ENCODE data around the gene SLC16A6.
"Not testable (repeated sequence)": the region's sequence is repeated elsewhere in the genome, so short reads cannot be mapped to it uniquely, and the experiment has no call there.

SLC16A6 gene

DNA sequence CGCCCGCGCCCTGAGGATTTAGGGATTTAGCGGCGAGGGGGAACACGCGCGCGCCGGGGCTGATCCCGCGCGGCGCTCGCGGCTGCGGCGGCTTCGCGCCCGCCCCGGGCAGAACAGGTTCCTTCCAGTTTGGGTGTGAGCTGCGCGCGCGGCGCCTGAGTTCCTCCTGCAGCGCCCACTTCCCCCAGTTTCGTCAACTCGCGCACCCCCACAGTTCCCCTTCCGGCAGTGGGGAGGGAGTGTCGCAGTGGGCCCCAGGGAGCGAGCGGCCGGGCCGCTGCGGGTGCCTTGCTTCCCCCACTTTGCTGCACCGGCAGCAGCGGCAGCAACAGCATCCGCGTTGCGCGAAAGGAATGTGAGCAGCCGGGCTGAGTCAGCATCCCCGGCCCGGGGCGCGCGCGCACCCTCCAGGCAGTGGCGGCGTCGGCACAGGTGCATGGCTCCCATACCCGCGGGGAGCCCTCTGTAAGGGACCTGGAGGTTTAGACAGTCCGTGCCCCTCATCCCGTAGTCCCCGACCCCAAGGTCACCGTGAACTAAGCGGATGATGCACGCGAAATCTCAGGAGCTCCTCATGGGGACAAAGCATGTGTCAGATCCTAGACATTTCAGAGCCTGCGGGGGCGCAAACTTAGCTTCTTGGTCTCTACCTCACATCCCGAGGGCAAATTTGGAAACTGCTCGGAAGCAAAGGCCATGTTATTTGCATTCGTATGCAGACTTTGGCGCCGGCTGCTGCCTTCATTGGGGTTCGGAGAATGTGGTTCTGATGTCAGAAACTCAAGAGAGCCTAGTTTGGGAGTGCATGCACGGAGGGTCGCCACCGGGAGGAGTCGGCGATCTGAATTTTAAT is 1.1 kb upstream of the SLC16A6 start:
- Mint-ChIP-seq H3K9me3 (no peaks in the 10 kb centered on the region), H3K27ac (peak overlapping the region; percentile 100), H3K4me3 (peak overlapping the region; percentile 98), H3K36me3 (ENCODE audit: low read depth) (peaks cover 33% of the 10 kb centered on the region), H3K4me1 (ENCODE audit: low read depth) (peaks cover 55% of the 10 kb centered on the region), H3K27me3 (no peaks in the 10 kb centered on the region)
- intact Hi-C loops (cut with micrococcal nuclease), result loop anchor here (5.0 kb wide), 1 partner anchor 55 kb away; no protein-coding TSS in a partner anchor

DNA sequence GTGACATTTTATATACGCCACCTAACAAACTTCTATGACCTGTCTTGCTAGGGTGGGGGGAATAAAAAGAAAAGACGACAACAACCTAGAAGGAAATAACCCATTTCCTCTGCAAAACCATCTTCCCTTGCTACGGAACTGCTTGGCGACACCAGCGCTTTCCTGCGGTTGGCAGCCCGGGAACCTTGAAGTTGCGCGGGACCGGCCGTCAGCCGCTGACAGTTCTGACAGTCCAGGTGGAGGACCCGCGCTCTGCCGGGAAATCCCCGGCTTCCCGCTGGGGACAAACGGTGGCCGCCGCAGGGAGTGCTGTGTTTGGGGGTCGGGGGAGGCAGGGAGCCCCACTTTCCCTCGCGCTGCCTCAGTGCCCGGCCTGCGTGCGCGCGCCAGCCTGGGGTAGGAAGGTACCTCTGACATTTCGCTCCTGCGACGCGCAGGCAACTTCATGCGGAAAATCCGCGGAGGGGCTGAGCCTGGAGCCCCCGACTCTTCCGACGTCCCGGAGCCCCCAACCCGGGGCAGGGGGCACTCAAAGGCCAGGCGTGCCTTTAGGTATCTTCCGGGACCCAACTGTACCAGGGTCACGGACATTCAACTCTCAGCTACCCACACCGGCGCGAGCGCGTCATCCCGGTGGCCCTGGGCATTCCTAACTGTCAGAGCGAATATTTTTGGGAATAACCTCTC is 516 bp downstream of the SLC16A6 start:
- no peaks in the 10 kb centered on the region for H3K9me3 Mint-ChIP-seq
- no peaks in the 10 kb centered on the region for H3K27me3 Mint-ChIP-seq
- peak overlapping the region; percentile 100 for H3K27ac Mint-ChIP-seq
- peaks cover 52% of the 10 kb centered on the region for H3K4me1 Mint-ChIP-seq (ENCODE audit: low read depth)
- H3K36me3 Mint-ChIP-seq (ENCODE audit: low read depth), result peaks cover 43% of the 10 kb centered on the region
- H3K4me3 Mint-ChIP-seq, result peak overlapping the region; percentile 98
- intact Hi-C loops (cut with micrococcal nuclease), result loop anchor here (5.0 kb wide), 1 partner anchor 57 kb away; no protein-coding TSS in a partner anchor

DNA sequence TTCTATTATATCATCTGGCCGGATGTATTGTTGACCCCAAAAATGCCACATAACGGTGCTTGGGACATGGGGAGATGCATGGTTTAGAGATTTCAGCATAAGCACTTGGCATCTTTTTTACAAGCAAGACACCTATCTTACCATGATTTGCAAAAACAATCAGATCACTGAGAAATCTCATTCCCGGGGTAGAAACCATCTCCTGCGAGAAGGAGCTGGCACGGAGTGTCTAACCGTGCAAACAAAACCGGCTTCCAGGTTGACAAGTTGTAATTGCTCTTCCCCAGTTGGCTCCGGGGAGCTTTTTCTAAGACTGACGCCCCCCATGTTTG is 1.0 kb downstream of the SLC16A6 start:
- intact Hi-C loops (cut with micrococcal nuclease), result loop anchor here (2.0 to 5.0 kb wide), 4 partner anchors 32 to 107 kb away; no protein-coding TSS in a partner anchor
- Mint-ChIP-seq H3K9me3 (no peaks in the 10 kb centered on the region), H3K4me3 (peak overlapping the region; percentile 98), H3K27ac (peak overlapping the region; percentile 100), H3K36me3 (ENCODE audit: low read depth) (peaks cover 48% of the 10 kb centered on the region), H3K4me1 (ENCODE audit: low read depth) (peaks cover 49% of the 10 kb centered on the region), H3K27me3 (no peaks in the 10 kb centered on the region)

DNA sequence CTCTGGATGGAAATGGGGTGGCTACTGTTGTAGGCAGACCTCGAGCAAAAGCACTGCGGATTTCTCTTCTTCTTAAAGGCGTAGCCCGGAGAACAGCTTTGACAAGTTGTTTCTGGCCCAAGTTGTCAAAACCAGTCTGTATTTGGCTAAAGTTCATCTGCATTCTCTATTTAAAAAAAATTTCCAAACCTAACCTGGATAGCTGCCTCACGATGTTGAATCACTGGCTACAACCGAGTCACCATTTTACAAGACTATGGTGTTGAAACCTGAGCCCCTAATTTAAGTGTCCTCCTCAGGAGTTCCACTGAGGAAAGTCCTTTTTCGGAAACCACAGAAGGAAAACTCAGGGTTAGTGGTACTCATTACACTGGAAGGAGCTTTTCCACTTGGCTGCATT is 1.5 kb downstream of the SLC16A6 start:
- Mint-ChIP-seq H3K4me3 (peak overlapping the region; percentile 98), H3K4me1 (ENCODE audit: low read depth) (peaks cover 45% of the 10 kb centered on the region), H3K36me3 (ENCODE audit: low read depth) (peaks cover 51% of the 10 kb centered on the region), H3K27me3 (no peaks in the 10 kb centered on the region), H3K27ac (peak overlapping the region; percentile 100), H3K9me3 (no peaks in the 10 kb centered on the region)
- intact Hi-C loops (cut with micrococcal nuclease), result loop anchor here (2.0 to 5.0 kb wide), 3 partner anchors 33 to 108 kb away; no protein-coding TSS in a partner anchor

DNA sequence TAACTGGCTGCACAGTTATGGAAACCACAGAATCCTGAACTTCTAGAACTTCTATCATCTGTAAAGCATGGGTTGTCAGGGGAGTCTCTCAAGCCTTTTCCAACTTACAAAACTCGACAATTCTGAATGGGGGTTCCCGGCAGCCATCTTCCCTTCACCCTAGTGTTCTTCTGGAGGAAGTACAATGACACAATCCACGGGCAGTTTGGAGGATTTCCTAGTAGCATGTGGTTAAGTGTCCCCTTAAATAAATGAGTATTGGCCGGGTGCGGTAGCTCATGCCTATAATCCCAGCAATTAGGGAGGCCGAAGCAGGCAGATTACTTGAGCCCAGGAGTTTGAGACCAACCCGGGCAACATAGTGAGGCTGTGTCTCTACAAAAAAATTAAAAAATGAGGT is 2.1 kb downstream of the SLC16A6 start:
- Mint-ChIP-seq H3K27ac (peak overlapping the region; percentile 100), H3K36me3 (ENCODE audit: low read depth) (peaks cover 51% of the 10 kb centered on the region), H3K27me3 (no peaks in the 10 kb centered on the region), H3K4me1 (ENCODE audit: low read depth) (peaks cover 40% of the 10 kb centered on the region), H3K4me3 (peak overlapping the region; percentile 98), H3K9me3 (no peaks in the 10 kb centered on the region)
- intact Hi-C loops (cut with micrococcal nuclease), result loop anchor here (2.0 to 5.0 kb wide), 3 partner anchors 33 to 108 kb away; no protein-coding TSS in a partner anchor

DNA sequence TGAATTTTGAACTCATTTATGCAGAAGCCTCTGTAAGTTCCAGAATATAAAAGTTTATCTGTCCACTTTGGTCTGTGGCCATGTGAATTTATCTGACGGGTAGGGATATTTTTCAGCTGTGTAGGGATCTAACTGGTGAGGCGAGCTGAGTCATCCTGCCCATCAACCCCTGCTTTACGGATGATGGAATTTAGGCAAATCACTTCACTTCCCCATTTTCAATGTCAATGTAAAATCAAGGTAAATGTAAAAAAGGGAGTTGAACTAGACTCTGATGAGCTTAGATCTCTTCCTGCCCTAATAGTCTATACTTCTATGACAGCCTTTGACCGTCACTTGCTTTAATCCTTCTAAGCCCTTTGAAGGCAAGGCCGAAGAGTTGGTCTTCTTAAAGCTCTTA is 2.6 kb downstream of the SLC16A6 start:
- H3K4me3 Mint-ChIP-seq, result peak overlapping the region; percentile 98
- peaks cover 38% of the 10 kb centered on the region for H3K4me1 Mint-ChIP-seq (ENCODE audit: low read depth)
- no peaks in the 10 kb centered on the region for H3K27me3 Mint-ChIP-seq
- peaks cover 54% of the 10 kb centered on the region for H3K36me3 Mint-ChIP-seq (ENCODE audit: low read depth)
- intact Hi-C loops (cut with micrococcal nuclease), result loop anchor here (2.0 to 5.0 kb wide), 3 partner anchors 34 to 109 kb away; no protein-coding TSS in a partner anchor
- H3K9me3 Mint-ChIP-seq, result no peaks in the 10 kb centered on the region
- H3K27ac Mint-ChIP-seq, result peak overlapping the region; percentile 100

DNA sequence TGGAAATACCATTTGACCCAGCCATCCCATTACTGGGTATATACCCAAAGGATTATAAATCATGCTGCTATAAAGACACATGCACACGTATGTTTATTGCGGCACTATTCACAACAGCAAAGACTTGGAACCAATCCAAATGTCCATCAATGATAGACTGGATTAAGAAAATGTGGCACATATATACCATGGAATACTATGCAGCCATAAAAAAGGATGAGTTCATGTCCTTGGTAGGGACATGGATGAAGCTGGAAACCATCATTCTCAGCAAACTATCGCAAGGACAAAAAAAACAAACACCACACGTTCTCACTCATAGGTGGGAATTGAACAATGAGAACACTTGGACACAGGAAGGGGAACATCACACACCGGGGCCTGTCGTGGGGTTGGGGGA is 9.0 kb downstream of the SLC16A6 start:
- H3K4me3 Mint-ChIP-seq; intact Hi-C loops (cut with micrococcal nuclease); H3K27ac Mint-ChIP-seq; H3K9me3 Mint-ChIP-seq; H3K27me3 Mint-ChIP-seq: not testable (repeated sequence)
- Mint-ChIP-seq H3K4me1 (ENCODE audit: low read depth) (peaks cover 25% of the 10 kb centered on the region), H3K36me3 (ENCODE audit: low read depth) (peaks cover 89% of the 10 kb centered on the region)

DNA sequence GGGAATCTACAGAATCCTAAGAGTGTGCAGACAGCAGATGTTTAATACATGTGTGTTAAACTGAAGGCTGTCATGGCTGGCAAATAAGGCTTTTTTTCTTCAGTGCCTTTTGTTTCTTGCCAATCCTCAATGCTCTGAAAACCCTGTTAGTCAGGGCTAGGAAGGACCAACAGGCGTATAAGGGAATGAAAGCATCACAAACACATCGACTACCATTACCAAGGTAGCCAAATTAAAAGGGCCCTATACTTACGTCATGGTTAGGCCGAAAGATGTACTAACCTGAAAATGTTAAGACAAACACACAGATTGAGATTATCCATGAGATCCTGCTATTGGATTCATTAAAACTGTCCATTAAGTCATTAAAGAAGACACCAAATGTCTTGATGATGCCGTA is 13.1 kb downstream of the SLC16A6 start:
- Mint-ChIP-seq H3K27me3 (no peaks in the 10 kb centered on the region), H3K4me3 (no peak overlapping the region), H3K9me3 (no peaks in the 10 kb centered on the region), H3K4me1 (ENCODE audit: low read depth) (peaks cover 27% of the 10 kb centered on the region), H3K36me3 (ENCODE audit: low read depth) (peaks cover 93% of the 10 kb centered on the region), H3K27ac (no peak overlapping the region)
- intact Hi-C loops (cut with micrococcal nuclease), result no loop called here

DNA sequence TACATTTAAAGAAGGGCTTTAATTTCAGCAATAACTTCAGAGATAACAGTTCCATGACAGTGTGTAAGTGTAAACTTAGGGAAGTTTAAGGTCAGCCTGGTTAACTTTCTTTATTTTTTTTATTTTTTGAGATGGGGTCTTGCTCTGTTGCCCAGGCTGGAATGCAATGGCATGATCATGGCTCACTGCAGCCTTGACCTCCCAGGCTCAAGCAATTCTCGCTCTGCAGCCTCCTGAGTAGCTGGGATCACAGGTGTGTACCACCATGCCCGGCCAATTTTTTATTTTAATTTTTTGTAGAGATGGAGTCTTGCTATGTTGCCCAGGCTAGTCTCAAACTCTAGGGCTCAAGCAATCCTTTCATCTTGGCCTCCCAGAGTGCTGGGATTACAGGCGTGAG is 14.6 kb downstream of the SLC16A6 start:
- intact Hi-C loops (cut with micrococcal nuclease); H3K4me3 Mint-ChIP-seq; H3K9me3 Mint-ChIP-seq; H3K27ac Mint-ChIP-seq; H3K27me3 Mint-ChIP-seq: not testable (repeated sequence)
- Mint-ChIP-seq H3K36me3 (ENCODE audit: low read depth) (peaks cover 93% of the 10 kb centered on the region), H3K4me1 (ENCODE audit: low read depth) (peaks cover 20% of the 10 kb centered on the region)

DNA sequence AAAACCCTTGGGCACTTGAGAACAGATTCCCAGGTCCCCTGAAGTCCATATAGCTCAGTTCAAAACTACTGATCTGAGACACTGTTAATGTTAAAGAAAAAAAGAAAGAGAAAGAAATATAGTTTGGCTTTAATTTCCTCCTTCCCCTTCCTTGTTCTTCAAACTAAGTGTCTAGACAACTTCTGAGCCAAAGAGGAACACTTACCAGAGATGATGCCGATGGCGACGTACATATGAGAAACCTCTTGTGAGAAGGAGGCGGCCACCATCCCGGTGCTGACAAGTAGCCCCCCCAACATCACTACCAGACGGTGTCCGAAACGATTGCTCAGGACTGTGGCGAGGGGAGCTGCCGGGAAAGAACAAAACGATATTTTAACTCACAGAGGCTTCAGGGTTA is 17.2 kb downstream of the SLC16A6 start:
- Mint-ChIP-seq H3K36me3 (ENCODE audit: low read depth) (peaks cover 90% of the 10 kb centered on the region), H3K4me3 (peak overlapping the region; percentile 17), H3K27me3 (no peaks in the 10 kb centered on the region), H3K9me3 (no peaks in the 10 kb centered on the region), H3K4me1 (ENCODE audit: low read depth) (peaks cover 9% of the 10 kb centered on the region), H3K27ac (peak overlapping the region; percentile 77)
- intact Hi-C loops (cut with micrococcal nuclease), result no loop called here

DNA sequence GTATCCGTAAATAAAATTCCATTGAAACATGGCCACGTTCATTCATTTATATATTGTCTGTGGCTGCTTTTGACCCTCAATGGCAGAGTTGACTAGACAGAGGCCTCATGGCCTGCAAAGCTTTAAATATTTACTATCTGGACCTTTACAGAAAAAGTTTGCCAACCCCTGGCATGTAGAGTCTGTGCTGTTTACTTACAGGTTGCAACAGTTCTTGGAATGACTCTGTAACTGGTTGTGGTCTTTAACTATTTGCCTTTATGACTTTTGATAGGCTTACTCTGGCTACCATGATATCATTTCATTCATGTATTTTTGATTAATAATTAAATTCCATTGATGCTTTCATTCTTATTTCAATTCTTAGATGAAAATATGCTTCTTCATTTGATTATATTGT is 25.1 kb downstream of the SLC16A6 start:
- H3K4me1 Mint-ChIP-seq (ENCODE audit: low read depth), result peaks cover 12% of the 10 kb centered on the region
- intact Hi-C loops (cut with micrococcal nuclease); H3K27ac Mint-ChIP-seq; H3K9me3 Mint-ChIP-seq; H3K27me3 Mint-ChIP-seq; H3K4me3 Mint-ChIP-seq: not testable (repeated sequence)
- peaks cover 59% of the 10 kb centered on the region for H3K36me3 Mint-ChIP-seq (ENCODE audit: low read depth)

DNA sequence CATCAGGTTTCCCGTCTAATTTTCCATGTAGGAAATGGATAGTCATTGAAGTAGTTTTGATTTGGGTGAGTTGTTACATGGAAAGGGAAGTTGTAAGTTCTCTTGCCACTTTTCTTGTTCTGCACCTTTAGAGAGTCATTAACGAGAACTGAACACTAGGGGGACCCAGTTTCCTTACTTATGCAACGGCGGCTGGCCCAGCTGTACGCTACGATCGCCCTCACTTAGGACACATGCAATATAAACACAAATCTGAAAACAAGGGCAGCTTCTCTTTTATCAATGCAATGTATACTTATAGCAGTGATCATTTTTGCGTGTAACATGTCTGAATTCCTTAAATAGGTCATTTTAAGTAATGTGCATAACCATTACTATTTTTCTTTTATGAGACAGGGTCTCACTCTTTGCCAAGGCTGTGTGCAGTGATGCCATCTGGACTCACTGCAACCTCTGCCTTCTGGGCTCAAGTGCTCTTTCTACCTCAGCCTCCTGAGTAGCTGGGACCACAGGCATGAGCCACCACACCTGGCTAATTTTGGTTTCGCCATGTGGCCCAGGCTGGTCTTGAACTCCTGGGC is 27.7 kb downstream of the SLC16A6 start:
- H3K4me3 Mint-ChIP-seq, H3K9me3 Mint-ChIP-seq: not testable (repeated sequence)
- peaks cover 35% of the 10 kb centered on the region for H3K36me3 Mint-ChIP-seq (ENCODE audit: low read depth)
- H3K27ac Mint-ChIP-seq, result peak overlapping the region; percentile 30
- peaks cover 14% of the 10 kb centered on the region for H3K27me3 Mint-ChIP-seq
- intact Hi-C loops (cut with micrococcal nuclease), result loop anchor here (1.0 to 5.0 kb wide), 3 partner anchors 136 to 199 kb away; no protein-coding TSS in a partner anchor
- peaks cover 19% of the 10 kb centered on the region for H3K4me1 Mint-ChIP-seq (ENCODE audit: low read depth)

DNA sequence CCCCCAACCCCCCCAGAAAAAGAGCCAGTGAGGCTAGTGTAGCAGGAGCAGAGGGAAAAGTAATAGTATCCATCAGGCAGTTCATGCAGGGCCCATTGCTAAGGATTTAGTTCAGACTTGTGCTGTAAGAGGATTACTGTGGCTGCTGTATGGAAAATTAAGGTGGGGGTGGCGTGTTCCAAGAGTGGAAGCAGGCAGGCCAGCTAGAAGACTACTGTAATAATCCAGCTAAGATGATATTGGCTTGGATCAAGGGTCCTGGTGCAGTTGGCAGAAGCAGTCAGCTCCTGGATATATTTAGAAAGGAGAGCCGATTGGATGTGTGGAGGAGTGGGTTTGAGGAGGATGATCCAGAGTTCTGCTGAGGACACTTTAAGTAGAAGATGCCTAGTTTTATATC is 28.5 kb downstream of the SLC16A6 start:
- peak overlapping the region; percentile 30 for H3K27ac Mint-ChIP-seq
- H3K4me1 Mint-ChIP-seq (ENCODE audit: low read depth), result peaks cover 19% of the 10 kb centered on the region
- H3K27me3 Mint-ChIP-seq, result peaks cover 14% of the 10 kb centered on the region
- intact Hi-C loops (cut with micrococcal nuclease), result loop anchor here (2.0 to 5.0 kb wide), 2 partner anchors 136 to 200 kb away; no protein-coding TSS in a partner anchor
- not testable (repeated sequence) for H3K4me3 Mint-ChIP-seq, H3K9me3 Mint-ChIP-seq
- peaks cover 31% of the 10 kb centered on the region for H3K36me3 Mint-ChIP-seq (ENCODE audit: low read depth)

Measured in dendritic cell treated with granulocyte-macrophage colony-stimulating factor and Interleukin-4, amounts not matched to agents 40 ng/mL and 50 ng/mL, for 4 days (primary cell).